HG03457 (cell line): Measurements from ENCODE around the gene PMPCA.

Experiments
- ATAC-seq: cut with Tn5 transposase; IDR thresholded peaks from one replicate; pipeline ENCODE4 v1.9.1; 2021; ENCODE audit warnings: moderate number of reproducible peaks; ENCODE audit not compliant: unreplicated experiment

The PMPCA gene

GRCh38 chr9:136433043-136433715 lies 22.7 kb downstream of the PMPCA start:
- ATAC-seq, result no peak

DNA sequence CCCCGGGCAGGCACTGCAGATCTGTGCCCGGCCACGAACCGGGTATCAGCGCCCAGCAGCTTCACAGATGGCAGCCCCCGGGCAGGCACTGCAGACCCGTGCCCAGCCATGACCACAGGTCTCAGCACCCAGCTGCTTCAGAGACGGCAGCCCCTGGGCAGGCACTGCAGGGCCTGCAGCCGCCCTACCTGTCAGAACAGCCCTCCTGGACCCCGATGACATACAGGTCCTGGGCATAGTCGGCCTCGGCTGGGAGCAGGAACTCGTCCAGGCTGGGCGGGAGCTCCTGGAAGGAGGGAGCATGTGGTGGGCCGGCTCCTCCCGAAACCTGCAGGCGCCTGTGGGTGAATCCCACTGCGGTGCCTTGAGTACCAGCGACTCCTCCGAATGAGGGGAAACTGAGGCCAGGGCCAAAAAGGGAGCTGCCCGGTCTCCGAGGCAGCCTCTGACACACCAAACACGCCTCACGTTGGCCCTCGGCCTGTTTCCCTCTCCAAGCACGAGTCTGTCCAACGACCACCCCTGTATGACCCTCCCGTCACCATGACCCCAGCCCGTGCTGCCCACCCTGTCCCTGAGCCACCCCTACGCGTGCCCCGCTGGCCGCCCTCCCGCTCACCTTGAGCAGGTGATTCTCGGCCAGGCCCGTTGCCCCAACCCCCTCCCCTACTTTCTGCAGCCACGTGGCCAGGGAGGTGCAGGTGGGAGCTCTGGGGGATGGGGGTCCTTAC lies 23.6 kb downstream of the PMPCA start:
- no peak for ATAC-seq

DNA sequence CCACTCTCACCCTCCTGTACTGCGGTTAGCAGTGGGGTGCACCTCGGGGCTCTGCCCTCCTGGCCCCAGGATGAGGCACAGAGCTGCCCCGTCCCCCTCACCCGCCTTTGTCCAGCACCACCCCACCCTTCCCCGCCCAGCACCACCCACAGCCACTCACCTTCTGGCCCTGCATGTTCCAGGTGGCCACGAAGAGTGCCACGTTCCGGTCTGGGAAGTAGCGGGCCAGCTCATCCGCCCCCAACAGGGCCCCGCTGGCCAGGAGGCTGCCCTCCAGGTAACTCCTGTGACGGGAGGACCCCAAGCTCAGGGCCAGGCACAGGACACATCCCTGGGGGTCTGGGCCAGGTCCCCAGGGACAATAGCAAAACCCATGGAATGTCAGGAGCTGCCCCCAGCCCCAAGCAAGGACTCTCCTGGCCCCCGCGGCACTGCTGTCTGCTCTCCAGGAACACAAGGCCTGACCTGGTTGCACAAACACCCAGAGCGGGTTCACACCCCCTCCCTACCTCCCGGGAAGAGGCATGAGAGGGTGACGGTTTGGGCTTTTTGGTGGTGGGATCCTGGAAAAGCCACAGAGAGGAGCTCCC lies 24.2 kb downstream of the PMPCA start:
- no peak for ATAC-seq

DNA sequence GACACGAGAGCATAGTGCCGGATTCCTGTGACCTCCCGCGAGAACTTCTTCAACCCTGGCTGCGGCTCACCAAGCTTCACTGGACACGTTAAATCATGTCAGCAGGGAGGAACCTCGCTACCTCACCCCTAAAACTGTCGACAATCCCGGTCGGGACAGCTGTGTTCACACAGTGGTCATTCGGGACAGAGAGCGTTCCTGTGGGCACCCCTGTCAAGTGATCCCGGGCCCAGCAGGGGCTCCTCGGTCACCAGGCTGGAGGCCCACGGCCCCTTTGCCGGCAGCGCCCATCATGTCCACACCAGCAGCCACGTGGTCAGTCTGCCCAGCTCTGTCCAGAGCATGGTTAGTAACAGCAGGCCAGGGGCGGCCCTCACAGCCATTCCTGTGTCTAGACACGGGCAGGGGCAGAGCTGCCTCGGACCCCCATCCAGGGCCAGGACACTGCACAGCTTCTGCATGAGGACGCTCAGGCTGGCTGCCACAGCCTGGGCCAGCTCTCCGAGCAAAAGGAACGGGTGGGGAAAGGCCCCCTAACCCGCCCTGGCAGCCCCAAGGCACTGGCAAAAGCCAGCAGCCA lies 25.7 kb downstream of the PMPCA start:
- no peak for ATAC-seq

GRCh38 chr9:136437430-136437829 lies 27.0 kb downstream of the PMPCA start:
- ATAC-seq, result no peak

GRCh38 chr9:136437839-136438547 lies 27.5 kb downstream of the PMPCA start:
- ATAC-seq, result no peak

GRCh38 chr9:136438548-136439480 lies 28.4 kb downstream of the PMPCA start:
- ATAC-seq, result peak; percentile 36

DNA sequence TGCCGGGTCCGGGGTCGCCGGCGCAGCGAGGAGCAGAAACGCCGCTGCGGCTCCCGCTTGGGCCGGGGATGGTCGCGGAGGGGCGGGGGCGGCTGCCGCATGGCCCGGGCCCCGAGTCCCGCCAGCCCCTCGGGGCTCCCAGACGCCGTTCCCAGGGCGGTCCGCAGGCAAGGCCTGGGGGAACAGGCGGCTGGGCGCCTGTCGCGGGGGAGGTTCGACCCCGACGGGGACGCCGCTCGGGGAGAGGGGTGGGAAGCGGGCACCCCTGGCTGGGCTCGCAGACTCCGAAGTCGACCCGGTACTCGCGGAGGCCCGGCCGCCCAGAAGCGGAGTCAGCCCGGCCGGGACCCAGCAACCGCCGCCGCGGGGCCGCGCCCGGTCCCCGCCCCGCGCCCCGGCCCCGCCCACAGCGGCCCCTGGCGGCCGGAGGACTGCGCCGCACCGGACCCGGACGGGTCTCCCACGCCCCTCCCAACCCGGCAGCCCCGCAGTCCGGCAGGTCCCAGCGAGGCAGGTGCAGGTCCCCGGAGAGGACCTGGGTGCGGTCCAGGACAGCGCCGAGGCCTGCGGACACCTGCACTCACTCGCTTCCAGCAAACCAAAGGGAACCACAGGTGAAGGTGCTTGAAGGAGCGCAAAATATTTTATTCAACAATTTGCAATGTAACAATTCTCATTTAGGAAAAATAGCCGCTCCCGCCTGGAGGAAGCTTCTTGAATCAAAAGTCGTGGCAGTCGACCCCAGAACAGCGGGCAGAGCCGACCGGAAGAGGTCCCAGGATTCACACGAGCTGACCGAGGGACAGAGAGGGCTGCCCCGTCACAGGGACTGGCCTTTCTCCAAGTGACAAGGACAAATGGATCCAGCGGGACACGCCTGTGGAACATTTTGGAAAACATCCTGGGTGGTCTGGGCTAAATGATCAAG lies 29.3 kb downstream of the PMPCA start, which contains the start of gene INPP5E:
TSS of gene INPP5E (minus strand) at position 365 of the 928 bp plus-strand sequence. CDS start 426 bp downstream, outside the sequence.
- peak; percentile 37 for ATAC-seq

DNA sequence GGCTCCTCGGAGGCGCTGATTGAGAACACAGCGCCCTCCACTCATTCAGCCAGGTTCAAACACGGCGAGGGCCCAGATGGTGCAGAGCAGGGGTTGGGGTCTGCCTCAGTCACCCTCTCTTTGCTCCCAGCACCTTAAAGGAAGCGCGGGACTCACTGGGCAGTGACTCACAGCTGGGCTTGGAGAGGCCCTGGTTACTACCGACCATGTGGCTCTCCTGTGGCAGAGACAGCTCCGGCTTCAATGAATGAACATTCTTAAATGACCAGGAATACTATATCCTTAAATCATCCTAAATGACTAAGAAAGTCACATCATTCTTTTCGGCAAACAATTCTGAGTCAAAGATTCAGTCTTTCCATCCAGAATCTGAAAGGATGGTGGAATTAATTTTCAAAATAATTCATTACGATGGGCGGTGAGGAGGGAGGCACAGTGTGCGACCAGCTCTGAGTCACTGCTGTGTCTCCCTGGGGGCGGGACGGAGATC lies 30.8 kb downstream of the PMPCA start:
- no peak for ATAC-seq

DNA sequence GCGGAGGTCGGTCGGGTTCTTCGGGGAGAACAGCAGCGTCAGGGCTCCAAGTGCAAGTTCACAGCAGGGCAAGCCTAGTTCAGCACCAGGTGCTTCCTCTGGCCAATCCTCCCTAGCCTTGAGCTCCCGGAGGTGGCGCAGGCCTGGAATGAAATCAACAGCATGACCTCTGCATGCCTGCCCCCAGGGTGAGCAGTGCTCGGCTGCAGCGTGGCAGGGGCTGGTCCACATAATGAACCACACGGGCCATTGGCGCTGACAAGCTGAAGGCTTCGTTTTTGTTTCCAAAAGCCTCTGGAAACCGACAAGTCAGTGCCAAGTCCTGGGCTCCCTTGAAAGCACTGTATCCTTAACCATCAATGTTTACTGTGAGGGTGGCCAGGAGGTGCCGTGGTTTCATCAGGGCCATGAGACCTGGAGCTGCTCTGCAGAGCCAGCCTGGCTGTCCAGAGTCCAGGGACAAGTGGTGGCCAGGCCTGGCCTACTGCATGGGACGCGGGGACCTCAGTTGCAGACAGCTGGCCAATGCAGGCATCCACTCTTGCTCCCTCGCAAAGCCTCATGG lies 31.3 kb downstream of the PMPCA start:
- no peak for ATAC-seq

- no peak for ATAC-seq
These were observed 31.8 kb downstream of the PMPCA start for GRCh38 chr9:136442265-136442664.

DNA sequence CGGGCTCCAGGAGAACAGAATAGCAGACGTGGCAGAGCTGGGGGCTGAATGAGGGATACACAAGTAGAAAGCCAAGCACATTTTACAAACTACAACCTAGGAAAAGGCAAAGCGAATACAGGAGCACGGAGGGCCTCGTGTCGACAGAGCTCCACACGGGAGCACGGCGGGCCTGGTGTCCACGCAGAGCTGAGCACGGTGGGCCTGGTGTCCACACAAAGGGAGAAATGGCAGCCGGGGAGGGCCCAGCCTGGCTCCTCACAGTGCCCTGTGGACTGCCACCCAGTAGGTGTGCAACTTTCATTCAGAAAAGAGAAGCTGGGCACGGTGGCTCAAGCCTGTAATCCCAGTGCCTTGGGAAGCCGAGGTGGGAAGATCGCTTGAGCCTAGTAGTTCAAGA lies 32.6 kb downstream of the PMPCA start:
- no peak for ATAC-seq

DNA sequence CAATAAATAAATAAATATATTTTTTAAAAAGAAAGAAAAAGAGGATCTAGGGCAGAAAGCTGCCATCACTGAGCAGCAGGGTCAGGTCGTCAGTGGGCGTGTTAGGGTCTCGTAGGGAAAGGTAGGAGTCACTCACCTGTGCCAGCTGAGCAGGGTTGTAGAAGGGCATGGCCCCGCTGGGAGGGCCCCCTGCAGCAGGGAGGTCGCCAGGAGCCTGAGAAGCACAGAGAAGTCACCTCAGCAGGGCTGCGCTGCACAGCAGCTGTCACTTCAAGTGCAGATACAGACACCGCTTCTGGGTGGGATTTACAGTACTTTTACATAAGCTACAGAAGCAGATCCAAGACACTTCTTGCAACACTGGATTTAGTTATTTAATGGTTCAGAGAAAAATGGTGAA lies 33.2 kb downstream of the PMPCA start:
- ATAC-seq, result no peak

DNA sequence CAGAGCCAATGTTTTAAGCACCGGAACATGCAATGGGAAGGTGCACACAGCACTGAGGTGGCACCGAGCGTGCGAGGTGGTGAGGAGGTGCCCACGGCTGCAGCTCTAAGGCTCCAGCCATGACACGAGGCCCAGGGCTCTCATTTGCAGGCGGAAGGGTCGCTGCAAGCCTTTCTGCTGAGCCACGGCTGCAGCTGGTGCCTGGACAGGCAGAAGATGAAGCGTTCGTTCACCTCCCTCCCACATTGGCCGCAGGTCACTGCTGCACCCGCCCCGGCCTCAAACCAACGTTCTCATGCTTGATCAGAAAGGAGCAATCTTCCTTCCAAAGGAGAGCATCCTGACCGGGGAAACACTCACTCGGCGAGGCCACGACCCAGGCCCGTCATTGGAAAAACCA lies 33.6 kb downstream of the PMPCA start:
- no peak for ATAC-seq

GRCh38 chr9:136445799-136446198 lies 35.3 kb downstream of the PMPCA start:
- no peak for ATAC-seq

DNA sequence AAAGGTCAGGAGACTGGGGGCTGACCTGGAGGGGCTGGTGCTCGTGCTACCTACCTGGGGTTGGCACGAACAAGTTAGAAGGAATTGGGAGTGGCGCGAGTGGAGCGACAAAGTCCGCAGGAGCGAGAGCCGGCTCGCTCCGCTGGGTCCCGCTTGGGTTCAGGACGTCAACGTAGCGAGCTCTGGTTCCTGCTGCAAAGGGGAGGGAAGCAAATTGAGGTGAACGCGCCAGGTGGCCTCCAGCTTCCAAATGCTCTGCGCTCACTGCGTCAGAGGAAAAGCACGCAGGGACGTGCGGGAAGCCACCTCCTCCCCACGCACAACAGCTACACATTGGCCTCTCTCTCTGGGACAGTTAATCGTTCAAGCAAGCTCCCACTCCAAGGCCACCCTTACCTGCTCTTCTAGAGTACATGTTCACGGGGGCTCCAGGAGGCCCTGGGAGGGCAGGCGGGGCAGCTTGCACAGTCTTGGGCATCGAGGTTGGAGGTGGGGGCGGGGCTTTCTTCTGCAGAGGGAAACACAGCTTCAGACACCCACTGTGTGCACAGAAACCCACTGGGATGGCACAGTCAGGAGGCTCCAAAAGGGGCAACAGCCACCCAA lies 36.8 kb downstream of the PMPCA start:
- no peak for ATAC-seq

GRCh38 chr9:136448655-136449054 lies 38.2 kb downstream of the PMPCA start:
- no peak for ATAC-seq
